GM12878 (cell line): ENCODE results near the gene KRTAP26-1.

Experiments
- CTCF ChIP-seq, 3 experiments: IDR thresholded peaks in 2 of 3; conservative IDR thresholded peaks in 1 of 3; 2 replicates each; pipeline ENCODE4 v1.5.1; 2011; ENCODE audit warnings: low read depth in 3 of 3, low read length in 3 of 3, mild to moderate bottlenecking in 3 of 3, control low read depth in 2 of 3, moderate library complexity in 2 of 3, inconsistent platforms in 1 of 3, mixed read lengths in 1 of 3; ENCODE audit not compliant: control insufficient read depth in 2 of 3, insufficient read depth in 1 of 3; ENCODE audit errors: extremely low read depth in 1 of 3
- EGR1 ChIP-seq, 2 experiments: IDR thresholded peaks; 1 replicate in 1 of 2; 2 replicates in 1 of 2; pipeline ENCODE4 v1.6.1; 2011 to 2012; ENCODE audit warnings: low read depth in 2 of 2, low read length in 2 of 2, borderline replicate concordance in 1 of 2, mild to moderate bottlenecking in 1 of 2, moderate library complexity in 1 of 2
- EZH2 ChIP-seq: IDR thresholded peaks from 2 replicates; pipeline ENCODE4 v1.6.1; 2012; ENCODE audit warnings: low read depth, mild to moderate bottlenecking, control low read depth, inconsistent platforms, low read length, borderline replicate concordance; ENCODE audit not compliant: control insufficient read depth
- HDAC6 ChIP-seq: fragments of 200-600 bp; sonication (generic); IDR thresholded peaks from one replicate; pipeline ENCODE4 v1.8.0; 2017; ENCODE audit warnings: antibody characterized with exemption; ENCODE audit not compliant: unreplicated experiment
- MAX ChIP-seq: IDR thresholded peaks from 2 replicates; pipeline ENCODE4 v1.6.1; 2012; ENCODE audit warnings: low read depth, low read length, improper control_type of control experiment
- MXI1 ChIP-seq: fragments of 150-350 bp; IDR thresholded peaks from 2 replicates; pipeline ENCODE4 v1.6.1; 2011; ENCODE audit warnings: low read depth, mild to moderate bottlenecking, inconsistent platforms, low read length, improper control_type of control experiment
- NFYB ChIP-seq: IDR thresholded peaks from 2 replicates; pipeline ENCODE4 v1.6.1; 2011; ENCODE audit warnings: low read depth, mild to moderate bottlenecking, low read length, improper control_type of control experiment, moderate library complexity; ENCODE audit not compliant: insufficient read depth
- POLR2A ChIP-seq: IDR thresholded peaks from 2 replicates; pipeline ENCODE4 v1.6.1; 2011; ENCODE audit warnings: low read depth, mild to moderate bottlenecking, low read length
- YY1 ChIP-seq: IDR thresholded peaks from 2 replicates; pipeline ENCODE4 v1.6.1; 2011; ENCODE audit warnings: low read depth, mild to moderate bottlenecking, low read length
- ZNF274 ChIP-seq: IDR thresholded peaks from one replicate; pipeline ENCODE4 v1.8.0; 2011; ENCODE audit not compliant: insufficient read length, insufficient read depth
- TF ChIP-seq, protein P1 (sequence below): IDR thresholded peaks from 2 replicates; pipeline ENCODE4 v1.6.1; 2011; ENCODE audit warnings: low read depth, low read length, improper control_type of control experiment, borderline replicate concordance

DNA sequence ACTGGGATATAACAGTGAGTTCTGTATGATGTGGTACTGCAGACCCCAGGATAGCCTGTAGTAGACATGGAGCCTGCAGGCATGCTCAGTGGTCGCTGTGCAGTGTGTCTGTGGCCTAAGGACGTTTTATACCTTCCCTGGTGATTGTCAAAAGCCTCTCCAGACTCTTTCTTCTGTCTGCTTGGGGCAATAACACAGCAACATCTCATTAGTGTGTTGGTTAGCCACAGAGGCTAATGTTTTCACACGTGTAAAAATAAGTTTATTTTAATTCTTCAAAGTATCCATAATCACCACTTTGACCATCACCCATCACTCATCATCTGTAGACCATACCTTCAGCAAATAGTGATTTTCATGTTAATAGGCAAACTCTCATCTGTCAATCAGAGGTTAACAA, 37.3 kb downstream of the KRTAP26-1 start, which contains the start of gene KRTAP24-1:
- TF ChIP-seq ZNF274 = no peak
- no peak for TF ChIP-seq CTCF (IDR thresholded peaks at IDR 0.05 in 2 of 3, conservative IDR thresholded peaks at IDR 0.05 in 1 of 3; ENCODE audit: control insufficient read depth in 2 of 3, extremely low read depth in 1 of 3, insufficient read depth in 1 of 3, low read depth in 3 of 3, low read length in 3 of 3)
- TF ChIP-seq POLR2A = no peak
- no peak for TF ChIP-seq MXI1
- TF ChIP-seq YY1 = no peak
- no peak for TF ChIP-seq EZH2
- no peak for TF ChIP-seq MAX
- TF ChIP-seq HDAC6 = no peak
- no peak for TF ChIP-seq NFYB
- TF ChIP-seq, protein P1, sequence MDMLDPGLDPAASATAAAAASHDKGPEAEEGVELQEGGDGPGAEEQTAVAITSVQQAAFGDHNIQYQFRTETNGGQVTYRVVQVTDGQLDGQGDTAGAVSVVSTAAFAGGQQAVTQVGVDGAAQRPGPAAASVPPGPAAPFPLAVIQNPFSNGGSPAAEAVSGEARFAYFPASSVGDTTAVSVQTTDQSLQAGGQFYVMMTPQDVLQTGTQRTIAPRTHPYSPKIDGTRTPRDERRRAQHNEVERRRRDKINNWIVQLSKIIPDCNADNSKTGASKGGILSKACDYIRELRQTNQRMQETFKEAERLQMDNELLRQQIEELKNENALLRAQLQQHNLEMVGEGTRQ = no peak
- TF ChIP-seq EGR1 (IDR thresholded peaks at IDR 0.05; ENCODE audit: borderline replicate concordance in 1 of 2, low read depth in 2 of 2, low read length in 2 of 2) = no peak
